Mononuclear cell (primary cell): ENCODE measurements around the gene KCNIP4. TPM values are rescaled to one million over a fixed set of nuclear protein-coding genes. Genes with fewer than 3 reads are reported as not detected.
"Not testable (repeated sequence)": the region's sequence is repeated elsewhere in the genome, so short reads cannot be mapped to it uniquely, and the experiment has no call there.

ENCODE experiments used
- H3K27me3 ChIP-seq: 2 replicates; pipeline ENCODE4 v1.6.0; 2011; ENCODE audit warnings: low read length, control low read depth; ENCODE audit not compliant: insufficient read depth
- H3K4me1 ChIP-seq: 2 replicates; pipeline ENCODE4 v1.5.1; 2011; ENCODE audit warnings: mild to moderate bottlenecking, low read length, control low read depth; ENCODE audit not compliant: insufficient read depth
- H3K4me3 ChIP-seq: 2 replicates; pipeline ENCODE4 v1.5.1; 2011; ENCODE audit warnings: mild to moderate bottlenecking, low read length, moderate library complexity
- H3K9me3 ChIP-seq: 2 replicates; pipeline ENCODE4 v1.5.1; 2011; ENCODE audit warnings: low read depth, mild to moderate bottlenecking, control low read depth, low read length
- total RNA-seq: library from RNA; depleted of rRNA; stranded (reverse); fragments of >200 nt; gene quantifications from one replicate; pipeline ENCODE4 v1.2.3, GENCODE V29; 2012

The KCNIP4 gene
- not detected for total RNA-seq

DNA sequence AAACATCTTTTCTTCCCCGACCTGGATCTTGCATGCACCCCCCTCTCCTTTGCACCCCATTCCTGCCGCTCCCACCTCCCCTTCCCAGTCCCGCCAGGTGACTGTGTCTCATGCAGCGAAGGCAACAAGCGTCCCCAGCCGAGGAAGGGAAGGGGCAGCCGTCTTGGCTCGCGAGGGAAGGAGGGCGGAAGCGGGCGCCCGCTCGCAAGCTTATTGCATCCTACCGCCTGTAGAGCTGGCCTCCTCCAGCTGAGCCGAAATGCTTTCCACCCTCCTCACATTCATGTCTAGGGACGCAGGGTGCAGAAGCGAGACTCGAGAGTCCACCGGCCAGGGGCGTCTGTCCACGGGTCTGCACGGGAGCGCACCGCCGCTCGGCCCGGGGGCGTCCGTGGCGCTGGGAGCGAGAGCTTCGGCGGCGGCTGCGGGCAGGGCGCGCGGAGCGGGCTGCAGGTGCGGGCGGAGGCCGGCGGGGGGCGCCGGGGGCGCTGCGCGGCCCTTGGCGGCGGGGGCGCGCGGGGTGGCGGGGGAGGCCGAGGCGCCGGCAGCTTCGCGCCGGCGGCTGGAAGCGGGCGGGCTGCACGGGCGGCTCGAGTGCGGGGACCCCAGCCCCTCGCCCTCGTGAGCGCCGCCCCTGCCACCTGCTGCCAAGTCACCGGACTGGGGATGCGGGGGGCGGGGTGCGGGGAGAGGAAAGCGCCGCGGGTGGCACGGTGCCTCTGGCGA is at the start of gene KCNIP4:
Gene KCNIP4 (minus strand): TSS at position 426 of the 726 bp plus-strand sequence.
- H3K27me3 ChIP-seq, result peaks cover 21% of the 10 kb centered on the region
- no peak within 1 kb of the TSS for H3K4me3 ChIP-seq
- H3K4me1 ChIP-seq, result no peaks in the 10 kb centered on the region
- H3K9me3 ChIP-seq, result no peaks in the 10 kb centered on the region

DNA sequence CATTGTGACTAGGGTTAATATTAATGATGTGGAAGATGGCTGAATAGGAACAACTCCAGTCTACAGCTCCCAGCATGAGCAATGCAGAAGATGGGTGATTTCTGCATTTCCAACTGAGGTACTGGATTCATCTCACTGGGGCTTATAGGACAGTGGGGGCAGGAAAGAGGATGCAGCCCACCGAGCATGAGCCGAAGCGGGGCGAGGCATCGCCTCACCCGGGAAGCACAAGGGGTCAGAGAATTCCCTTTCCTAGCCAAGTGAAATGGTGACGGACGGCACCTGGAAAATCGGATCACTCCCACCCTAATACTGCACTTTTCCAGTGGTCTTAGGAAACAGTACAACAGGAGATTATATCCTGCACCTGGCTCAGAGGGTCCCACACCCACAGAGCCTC is 48.0 kb upstream of the KCNIP4 start:
- H3K4me1 ChIP-seq, H3K4me3 ChIP-seq, H3K9me3 ChIP-seq, H3K27me3 ChIP-seq: not testable (repeated sequence)

DNA sequence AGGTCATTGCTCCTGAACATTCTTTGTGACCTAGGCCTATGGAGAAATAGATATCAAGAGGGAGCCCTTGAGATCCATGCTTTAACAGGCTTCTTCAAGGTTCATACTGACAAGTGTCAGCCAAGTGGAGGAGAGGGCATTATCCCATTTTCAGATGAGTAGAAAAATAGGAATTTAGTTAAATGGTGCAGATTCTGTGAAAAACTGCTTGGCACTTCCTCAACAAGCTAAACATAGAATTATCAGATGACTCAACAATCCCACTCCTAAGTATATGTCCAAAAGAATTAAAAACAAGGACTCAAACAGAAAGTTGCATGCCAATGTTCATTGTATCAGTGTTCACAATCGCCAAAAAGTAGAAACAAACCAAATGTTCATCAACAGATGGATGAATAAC is 43.8 kb upstream of the KCNIP4 start:
- Histone ChIP-seq H3K9me3 (no peaks in the 10 kb centered on the region), H3K4me3 (no peak overlapping the region), H3K27me3 (no peaks in the 10 kb centered on the region), H3K4me1 (no peaks in the 10 kb centered on the region)

DNA sequence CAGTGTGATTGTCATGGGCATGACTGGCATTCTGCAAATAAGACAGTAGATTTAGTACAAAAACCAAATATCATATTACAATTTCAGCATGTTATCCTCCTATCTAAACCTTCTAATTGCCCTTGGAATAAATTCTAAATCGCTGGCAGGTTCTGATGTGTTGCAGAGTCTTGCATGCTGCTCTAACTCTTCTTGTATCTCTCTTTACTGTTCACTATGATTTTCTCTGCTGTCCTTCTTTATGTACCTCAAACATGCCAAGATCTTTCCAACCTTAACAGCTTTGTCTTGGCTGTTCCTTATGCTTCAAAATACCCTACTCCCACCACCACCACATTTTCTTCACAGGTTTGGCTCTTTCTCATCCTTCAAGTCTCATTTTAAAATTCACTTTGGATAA is 43.0 kb upstream of the KCNIP4 start:
- H3K4me1 ChIP-seq, result no peaks in the 10 kb centered on the region
- no peaks in the 10 kb centered on the region for H3K27me3 ChIP-seq
- no peak overlapping the region for H3K4me3 ChIP-seq
- no peaks in the 10 kb centered on the region for H3K9me3 ChIP-seq

DNA sequence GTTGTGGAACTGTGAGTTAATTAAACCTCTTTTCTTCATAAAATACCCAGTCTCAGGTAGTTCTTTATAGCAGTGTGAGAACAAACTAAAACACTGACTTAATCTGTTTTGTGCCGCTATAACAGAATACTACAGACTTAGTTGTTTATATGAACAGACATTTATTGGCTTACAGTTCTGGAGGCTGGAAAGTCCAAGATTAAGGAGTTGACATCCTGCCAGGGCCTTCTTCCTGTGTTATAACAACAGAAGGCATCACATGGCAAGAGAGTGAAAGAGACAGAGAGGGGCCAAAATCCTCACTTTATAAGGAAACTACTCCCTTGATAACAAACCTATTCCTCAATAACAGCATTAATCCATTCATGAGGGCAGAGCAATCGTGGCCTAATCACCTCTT is 42.5 kb upstream of the KCNIP4 start:
- no peak overlapping the region for H3K4me3 ChIP-seq
- H3K27me3 ChIP-seq, result no peaks in the 10 kb centered on the region
- H3K4me1 ChIP-seq, result no peaks in the 10 kb centered on the region
- H3K9me3 ChIP-seq, result no peaks in the 10 kb centered on the region

DNA sequence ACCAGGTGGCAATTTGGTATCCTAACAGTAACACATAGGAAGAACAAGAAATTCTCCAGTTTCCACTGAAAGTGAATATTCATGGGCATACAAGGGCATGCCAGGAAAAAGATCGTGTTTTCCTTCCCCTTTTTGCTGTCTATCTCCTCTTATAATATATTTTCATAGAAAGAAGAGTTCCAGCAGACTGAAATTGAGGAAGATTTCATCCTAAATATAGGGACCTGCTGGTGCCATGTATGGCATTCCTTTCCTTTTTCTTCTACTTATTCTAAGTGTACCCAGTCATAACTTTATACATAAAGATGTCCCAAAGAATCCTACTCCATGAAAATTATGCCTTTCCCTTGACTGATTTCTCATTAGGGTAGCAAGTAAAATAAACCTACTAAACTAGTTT is 40.8 kb upstream of the KCNIP4 start:
- Histone ChIP-seq H3K4me1 (no peaks in the 10 kb centered on the region), H3K4me3 (no peak overlapping the region), H3K9me3 (no peaks in the 10 kb centered on the region), H3K27me3 (no peaks in the 10 kb centered on the region)

DNA sequence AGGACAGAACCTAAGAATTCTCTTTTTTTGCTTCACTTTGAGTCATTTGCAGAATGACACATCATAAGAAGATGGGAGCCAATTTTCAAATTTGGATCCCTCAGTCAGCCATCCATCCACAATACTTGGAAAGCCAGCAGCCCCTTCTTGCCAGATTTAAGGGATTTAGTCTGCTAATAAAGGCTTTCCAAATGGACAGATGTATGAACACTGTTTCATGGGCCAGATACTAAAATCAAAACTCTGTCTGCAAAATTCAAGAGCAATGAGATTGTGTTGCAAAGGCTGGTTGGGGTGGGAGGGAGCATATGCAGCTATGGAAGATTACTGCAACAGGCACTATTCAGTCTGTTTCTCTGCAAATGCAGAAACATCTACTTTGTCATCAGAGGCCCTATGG is 37.7 kb upstream of the KCNIP4 start:
- no peak overlapping the region for H3K4me3 ChIP-seq
- H3K4me1 ChIP-seq, result no peaks in the 10 kb centered on the region
- H3K9me3 ChIP-seq, result no peaks in the 10 kb centered on the region

DNA sequence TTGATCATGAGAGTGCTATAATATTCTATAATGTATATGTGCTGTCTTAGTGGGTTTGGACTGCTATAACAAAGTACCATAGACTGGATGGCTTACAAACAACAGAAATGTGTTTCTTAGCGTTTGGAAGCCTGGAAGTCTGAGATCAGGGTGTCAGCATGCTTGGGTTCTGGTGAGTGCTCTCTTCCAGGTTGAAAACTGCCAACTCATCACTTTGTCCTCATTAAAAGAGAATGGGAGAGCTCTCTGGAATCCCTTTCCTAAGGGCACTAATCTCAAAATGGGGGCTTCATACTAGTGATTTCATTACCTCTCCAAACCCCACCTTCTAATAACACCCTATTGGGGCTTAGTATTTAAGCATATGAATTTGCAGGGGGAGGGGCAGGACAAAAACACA is 33.5 kb upstream of the KCNIP4 start:
- Histone ChIP-seq H3K9me3 (no peaks in the 10 kb centered on the region), H3K4me1 (no peaks in the 10 kb centered on the region), H3K27me3 (no peaks in the 10 kb centered on the region), H3K4me3 (no peak overlapping the region)

More for the DNA sequence above, 37.7 kb upstream of the KCNIP4 start:
- no peaks in the 10 kb centered on the region for H3K27me3 ChIP-seq

DNA sequence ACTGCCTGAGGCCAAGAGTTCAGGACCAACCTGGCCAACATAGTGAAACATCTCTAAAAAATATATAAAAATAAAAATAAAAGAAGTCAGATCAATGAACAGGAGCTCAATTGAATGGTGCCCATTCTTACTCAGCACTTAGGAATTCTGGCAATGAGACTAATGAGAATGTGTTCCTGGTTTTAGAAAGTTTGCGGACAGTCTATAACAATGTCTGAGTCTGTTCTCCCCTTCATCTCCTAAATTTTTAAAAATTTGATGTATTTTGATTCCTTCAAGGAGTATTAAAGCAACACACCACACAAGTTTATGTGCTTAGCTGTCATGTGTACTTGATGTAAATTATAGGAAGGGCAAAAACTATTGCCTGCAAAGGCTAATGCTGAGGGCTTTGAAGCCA is 30.6 kb upstream of the KCNIP4 start:
- Histone ChIP-seq H3K4me1 (no peaks in the 10 kb centered on the region), H3K9me3 (no peaks in the 10 kb centered on the region), H3K27me3 (no peaks in the 10 kb centered on the region), H3K4me3 (no peak overlapping the region)

DNA sequence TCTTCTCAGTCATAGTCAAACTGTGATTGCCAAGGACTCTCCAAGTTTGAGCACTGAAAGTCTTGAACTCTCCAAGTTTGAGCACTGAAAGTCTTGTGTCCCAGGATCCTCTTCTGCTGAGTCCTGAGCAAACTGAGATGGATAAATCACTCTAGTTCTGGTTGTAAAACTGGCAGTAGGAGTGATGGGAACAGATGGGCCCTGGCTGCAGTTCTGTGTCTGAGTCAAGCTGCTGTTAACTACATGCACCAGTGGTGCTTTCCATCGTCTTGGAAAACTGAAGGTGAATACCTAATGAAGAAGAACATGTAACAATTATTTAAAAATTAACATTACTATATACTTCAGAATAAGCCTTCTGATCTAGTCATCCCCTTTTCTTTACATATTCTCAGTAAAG is 27.6 kb upstream of the KCNIP4 start:
- Histone ChIP-seq H3K9me3 (no peaks in the 10 kb centered on the region), H3K27me3 (no peaks in the 10 kb centered on the region), H3K4me3 (no peak overlapping the region), H3K4me1 (no peaks in the 10 kb centered on the region)

DNA sequence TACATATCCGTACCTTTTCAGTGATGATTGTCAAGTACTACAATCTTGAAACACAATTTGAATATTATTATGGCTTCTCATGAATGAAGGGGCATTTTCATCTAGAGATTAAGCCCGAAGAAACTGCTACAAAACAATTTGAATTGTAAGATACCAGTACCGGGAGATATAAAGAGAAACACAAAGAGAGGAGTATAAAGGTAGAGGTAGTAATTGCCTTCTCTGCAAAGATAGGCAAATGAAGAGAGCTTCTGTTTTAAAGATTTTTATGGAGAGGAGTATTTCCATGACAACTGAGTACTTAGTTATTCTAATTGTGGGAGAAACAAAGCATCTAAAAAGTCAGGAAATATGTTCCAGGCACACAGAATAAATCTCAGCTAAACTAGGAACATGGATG is 25.3 kb upstream of the KCNIP4 start:
- H3K4me3 ChIP-seq, result no peak overlapping the region
- H3K4me1 ChIP-seq, result no peaks in the 10 kb centered on the region
- no peaks in the 10 kb centered on the region for H3K27me3 ChIP-seq
- no peaks in the 10 kb centered on the region for H3K9me3 ChIP-seq

DNA sequence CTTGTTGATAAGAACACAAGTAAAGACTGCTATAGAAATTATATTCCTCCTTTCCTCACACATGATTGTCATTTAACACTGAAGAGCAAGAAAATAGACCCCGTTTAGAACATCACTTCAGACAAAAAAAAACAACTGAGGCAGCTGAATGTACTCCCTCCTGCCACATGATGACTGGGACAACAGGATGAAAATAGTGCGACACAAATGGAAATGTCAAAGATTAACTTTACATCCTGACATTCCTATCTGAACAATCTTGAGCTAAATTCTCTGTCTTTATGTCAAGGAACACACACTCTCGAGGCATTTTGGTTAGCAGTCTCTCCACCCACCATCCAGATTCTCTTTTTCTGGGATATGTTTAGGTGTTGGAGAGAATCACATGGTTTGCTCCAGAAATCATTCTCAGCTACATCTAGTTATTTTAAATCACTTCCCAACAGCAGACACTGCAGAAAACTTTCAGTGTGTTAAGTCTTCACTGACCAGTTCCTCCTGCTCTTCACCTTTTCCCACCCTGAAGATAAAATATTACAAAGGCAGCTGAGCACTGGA is 16.3 kb upstream of the KCNIP4 start:
- no peak overlapping the region for H3K4me3 ChIP-seq

DNA sequence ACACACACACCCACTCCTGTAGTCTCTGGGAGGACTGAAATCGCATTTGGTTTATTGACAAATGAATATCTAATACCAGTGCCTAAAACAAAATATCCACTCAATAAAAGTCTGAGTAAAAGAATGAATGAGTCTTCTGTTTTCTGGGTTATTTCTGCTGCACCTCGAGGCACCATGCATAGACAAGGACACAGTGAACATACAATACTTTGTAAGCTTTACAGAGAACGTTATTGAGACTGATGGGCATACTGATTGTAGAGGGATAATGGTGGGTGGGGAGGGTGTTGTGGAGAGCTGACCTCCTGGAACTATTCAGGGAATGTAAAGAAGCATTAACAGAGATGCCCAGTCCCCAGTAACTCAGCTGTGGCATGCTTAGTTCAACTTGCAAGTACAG is 14.1 kb upstream of the KCNIP4 start:
- no peaks in the 10 kb centered on the region for H3K27me3 ChIP-seq
- no peak overlapping the region for H3K4me3 ChIP-seq
- H3K4me1 ChIP-seq, result no peaks in the 10 kb centered on the region
- no peaks in the 10 kb centered on the region for H3K9me3 ChIP-seq

More for the DNA sequence above, 16.3 kb upstream of the KCNIP4 start:
- H3K27me3 ChIP-seq, result no peaks in the 10 kb centered on the region
- no peaks in the 10 kb centered on the region for H3K9me3 ChIP-seq
- no peaks in the 10 kb centered on the region for H3K4me1 ChIP-seq

DNA sequence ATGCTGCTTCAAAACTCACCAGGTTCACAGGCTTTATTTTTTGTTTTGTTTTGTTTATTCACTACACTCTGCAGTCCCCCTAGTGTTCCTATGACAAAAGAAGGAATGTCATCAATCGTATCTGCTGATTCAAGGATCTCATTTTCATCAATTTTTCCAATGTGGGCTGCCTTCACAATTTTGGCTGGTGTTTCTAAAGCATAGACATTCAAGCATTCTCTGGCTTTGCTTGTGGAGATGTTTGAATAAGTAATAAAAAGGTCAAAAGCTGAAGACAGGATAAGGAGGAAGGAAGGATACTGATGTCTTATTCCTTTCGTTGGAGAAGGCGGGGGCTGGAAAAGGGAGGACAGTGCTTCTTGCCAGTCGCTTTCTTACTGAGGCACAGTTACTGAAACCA is 12.2 kb upstream of the KCNIP4 start:
- Histone ChIP-seq H3K4me3 (no peak overlapping the region), H3K9me3 (no peaks in the 10 kb centered on the region)

DNA sequence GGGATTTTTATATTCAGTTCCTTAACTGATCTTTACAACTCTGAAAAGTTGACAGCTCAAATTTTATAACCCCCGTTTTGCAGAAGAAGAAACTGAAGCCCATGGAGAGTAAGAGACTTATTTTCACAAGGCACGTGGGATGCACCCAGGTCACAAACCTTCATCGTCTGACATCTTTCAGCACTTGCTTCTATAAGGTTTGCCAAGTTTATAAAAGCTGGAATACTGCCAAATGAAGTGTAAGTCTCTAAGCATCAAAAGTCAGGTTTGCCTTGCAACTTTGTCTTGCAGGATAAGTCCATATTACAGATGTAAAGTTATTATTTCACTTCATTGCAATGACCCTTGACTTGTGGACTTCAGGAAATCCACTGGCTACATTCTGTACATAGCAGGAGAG is 6.3 kb upstream of the KCNIP4 start:
- Histone ChIP-seq H3K4me3 (no peak overlapping the region), H3K9me3 (no peaks in the 10 kb centered on the region), H3K4me1 (no peaks in the 10 kb centered on the region), H3K27me3 (no peaks in the 10 kb centered on the region)

More for the DNA sequence above, 12.2 kb upstream of the KCNIP4 start:
- Histone ChIP-seq H3K4me1 (no peaks in the 10 kb centered on the region), H3K27me3 (no peaks in the 10 kb centered on the region)

DNA sequence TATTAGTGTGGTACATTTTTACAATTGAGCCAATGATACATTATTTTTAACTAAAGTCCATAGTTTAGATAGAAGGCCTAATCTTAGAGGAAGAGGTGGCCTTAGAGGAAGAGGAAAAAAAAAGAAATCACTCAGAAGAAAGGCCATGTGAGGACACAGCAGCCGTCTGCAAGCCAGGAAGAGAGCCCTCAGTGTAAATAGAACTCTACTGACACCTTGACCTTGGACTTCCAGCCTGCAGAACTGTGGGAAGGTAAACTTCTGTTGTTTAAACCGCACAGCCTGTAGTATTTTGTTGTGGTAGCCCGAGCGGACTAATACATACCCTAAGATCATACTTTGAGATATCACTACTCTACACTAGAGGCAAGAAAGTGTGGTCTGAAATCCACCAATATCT is 5.1 kb upstream of the KCNIP4 start:
- H3K4me1 ChIP-seq, result no peaks in the 10 kb centered on the region
- no peak overlapping the region for H3K4me3 ChIP-seq
- H3K27me3 ChIP-seq, result peaks cover 4% of the 10 kb centered on the region
- H3K9me3 ChIP-seq, result no peaks in the 10 kb centered on the region
